Measurements from ENCODE around the gene DTX1. TPM values are rescaled to one million over a fixed set of nuclear protein-coding genes. Genes with fewer than 3 reads are reported as not detected.
"Not testable (repeated sequence)": the region's sequence is repeated elsewhere in the genome, so short reads cannot be mapped to it uniquely, and the experiment has no call there.

The DTX1 gene
- polyA plus RNA-seq, 1 experiment: 0.05 TPM

DNA sequence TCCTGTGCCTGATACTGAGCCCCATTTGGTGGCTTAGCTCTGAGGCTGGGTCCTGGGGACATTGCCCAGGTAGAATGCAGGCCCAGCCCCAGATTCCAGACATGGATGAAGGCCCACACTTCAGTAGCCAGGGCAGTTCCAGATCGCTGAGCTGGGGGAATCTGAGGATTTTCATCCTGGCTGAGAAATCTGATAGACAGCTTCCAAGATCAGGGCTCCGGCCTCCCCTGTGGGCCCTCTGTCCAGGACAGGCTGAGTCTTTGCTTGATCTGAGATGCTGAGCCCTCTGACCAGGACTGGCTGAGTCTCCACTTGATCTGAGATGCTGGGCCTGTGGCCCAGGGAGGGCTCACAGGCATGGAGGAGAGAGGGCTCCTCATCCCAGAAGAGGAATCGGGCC lies 82.3 kb downstream of the DTX1 start:
- POLR2A ChIA-PET: no interaction called here
- CTCF ChIA-PET: interaction anchor here (1.4 kb wide), 1 partner anchor 91 kb away, joined by 3 read pairs; no protein-coding TSS in a partner anchor
- Histone ChIP-seq H3K27me3 (ENCODE audit: control insufficient read depth, insufficient read depth, low read length) (peaks cover 9% of the 10 kb centered on the region), H3K9me3 (ENCODE audit: control insufficient read depth, insufficient read depth, low read length) (no peaks in the 10 kb centered on the region), H3K27ac (ENCODE audit: low read depth, low read length) (no peak overlapping the region), H3K4me3 (ENCODE audit: low read depth, low read length) (no peak overlapping the region)
- DNase-seq (ENCODE audit: low read depth, low spot score): no peak
- TF ChIP-seq, protein P1, sequence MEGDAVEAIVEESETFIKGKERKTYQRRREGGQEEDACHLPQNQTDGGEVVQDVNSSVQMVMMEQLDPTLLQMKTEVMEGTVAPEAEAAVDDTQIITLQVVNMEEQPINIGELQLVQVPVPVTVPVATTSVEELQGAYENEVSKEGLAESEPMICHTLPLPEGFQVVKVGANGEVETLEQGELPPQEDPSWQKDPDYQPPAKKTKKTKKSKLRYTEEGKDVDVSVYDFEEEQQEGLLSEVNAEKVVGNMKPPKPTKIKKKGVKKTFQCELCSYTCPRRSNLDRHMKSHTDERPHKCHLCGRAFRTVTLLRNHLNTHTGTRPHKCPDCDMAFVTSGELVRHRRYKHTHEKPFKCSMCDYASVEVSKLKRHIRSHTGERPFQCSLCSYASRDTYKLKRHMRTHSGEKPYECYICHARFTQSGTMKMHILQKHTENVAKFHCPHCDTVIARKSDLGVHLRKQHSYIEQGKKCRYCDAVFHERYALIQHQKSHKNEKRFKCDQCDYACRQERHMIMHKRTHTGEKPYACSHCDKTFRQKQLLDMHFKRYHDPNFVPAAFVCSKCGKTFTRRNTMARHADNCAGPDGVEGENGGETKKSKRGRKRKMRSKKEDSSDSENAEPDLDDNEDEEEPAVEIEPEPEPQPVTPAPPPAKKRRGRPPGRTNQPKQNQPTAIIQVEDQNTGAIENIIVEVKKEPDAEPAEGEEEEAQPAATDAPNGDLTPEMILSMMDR (IDR thresholded peaks at IDR 0.05; ENCODE audit: low read depth, low read length): no peak

DNA sequence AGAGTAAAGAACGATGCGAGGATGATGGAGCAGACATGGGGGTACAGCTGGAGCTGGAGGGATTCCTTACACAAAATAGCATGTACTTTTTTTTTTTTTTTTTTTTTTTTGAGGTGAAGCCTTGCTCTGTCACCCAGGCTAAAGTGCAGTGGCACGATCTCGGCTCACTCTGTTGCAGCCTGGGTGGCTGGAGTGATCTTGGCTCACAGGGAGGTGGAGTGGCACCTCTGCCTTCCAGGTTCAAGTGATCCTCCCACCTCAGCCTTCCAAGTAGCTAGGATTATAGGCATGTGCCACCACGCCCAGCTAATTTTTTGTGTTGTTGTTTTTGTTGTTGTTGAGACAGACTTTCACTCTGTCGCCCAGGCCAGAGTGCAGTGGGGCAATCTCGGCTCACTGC lies 84.2 kb downstream of the DTX1 start:
- H3K9me3 ChIP-seq (ENCODE audit: control insufficient read depth, insufficient read depth, low read length): no peaks in the 10 kb centered on the region
- POLR2A ChIA-PET: no interaction called here
- H3K27me3 ChIP-seq (ENCODE audit: control insufficient read depth, insufficient read depth, low read length): peaks cover 4% of the 10 kb centered on the region
- TF ChIP-seq, protein P1 (IDR thresholded peaks at IDR 0.05; ENCODE audit: low read depth, low read length): no peak
- DNase-seq (ENCODE audit: low read depth, low spot score): no peak
- CTCF ChIA-PET: interaction anchor here (0.7 kb wide), 1 partner anchor 43 kb away, joined by 5 read pairs; no protein-coding TSS in a partner anchor
- no peak overlapping the region for H3K27ac ChIP-seq (ENCODE audit: low read depth, low read length)
- no peak overlapping the region for H3K4me3 ChIP-seq (ENCODE audit: low read depth, low read length)

DNA sequence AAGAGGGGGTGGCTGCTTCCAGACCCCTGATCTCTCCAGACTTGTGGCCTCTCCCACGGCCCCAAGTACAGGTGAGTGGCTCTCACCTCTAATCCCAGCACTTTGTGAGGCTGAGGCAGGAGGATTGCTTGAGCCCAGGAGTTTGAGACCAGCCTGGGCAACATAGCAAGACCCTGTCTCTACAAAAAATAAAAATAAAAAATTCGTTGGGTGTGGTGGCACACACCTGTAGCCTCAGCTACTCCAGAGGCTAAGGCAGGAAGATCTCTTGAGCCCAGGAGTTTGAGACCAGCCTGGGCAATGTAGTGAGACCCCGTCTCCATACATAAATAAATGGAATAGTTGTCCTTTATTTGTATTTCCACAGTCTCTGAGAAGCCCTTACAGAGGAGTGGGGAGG lies 85.2 kb downstream of the DTX1 start:
- H3K27me3 ChIP-seq (ENCODE audit: control insufficient read depth, insufficient read depth, low read length); CTCF ChIA-PET; POLR2A ChIA-PET; H3K9me3 ChIP-seq (ENCODE audit: control insufficient read depth, insufficient read depth, low read length); H3K27ac ChIP-seq (ENCODE audit: low read depth, low read length); DNase-seq (ENCODE audit: low read depth, low spot score); H3K4me3 ChIP-seq (ENCODE audit: low read depth, low read length): not testable (repeated sequence)

DNA sequence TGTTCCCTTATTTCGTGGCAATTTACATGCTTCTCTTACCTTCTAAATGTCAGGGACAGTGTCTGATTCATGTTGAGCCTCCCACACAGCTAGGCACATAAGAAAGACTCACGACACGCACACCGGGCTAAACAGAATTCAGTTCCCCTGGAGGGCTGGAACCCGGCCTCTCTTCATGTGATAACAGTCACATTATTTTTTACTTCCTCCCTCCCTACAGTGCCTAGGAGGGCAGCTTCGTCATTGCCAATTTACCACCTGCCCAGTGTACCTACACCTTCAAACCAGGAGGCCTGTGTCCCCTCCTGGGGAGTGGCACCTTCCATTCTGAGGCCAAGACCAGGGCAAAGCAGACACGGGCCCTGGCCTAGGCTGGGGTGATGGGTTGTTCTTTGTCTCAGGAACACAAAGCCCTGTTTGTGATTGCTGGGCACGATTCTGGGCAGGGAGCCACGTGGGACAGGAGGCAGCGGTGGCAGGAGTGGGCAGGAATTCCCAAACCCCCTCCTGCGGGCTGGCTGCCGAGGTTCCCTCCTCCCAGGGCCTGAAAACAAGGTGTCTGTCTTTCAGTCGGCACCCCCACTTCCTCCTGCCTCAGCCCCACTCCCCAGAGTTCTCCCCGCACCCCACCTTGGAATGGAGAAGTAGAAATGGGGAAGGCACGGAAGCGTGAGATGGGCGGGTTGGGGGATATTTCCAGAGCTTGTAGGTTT lies 85.8 kb downstream of the DTX1 start:
- TF ChIP-seq, protein P1 (IDR thresholded peaks at IDR 0.05; ENCODE audit: low read depth, low read length): no peak
- H3K4me3 ChIP-seq (ENCODE audit: low read depth, low read length): no peak overlapping the region
- H3K27ac ChIP-seq (ENCODE audit: low read depth, low read length): no peak overlapping the region
- POLR2A ChIA-PET: interaction anchor here (0.6 to 0.7 kb wide), 2 partner anchors 32 to 149 kb away, joined by 3 to 4 read pairs; no protein-coding TSS in a partner anchor
- DNase-seq (ENCODE audit: low read depth, low spot score): no peak
- peaks cover 7% of the 10 kb centered on the region for H3K27me3 ChIP-seq (ENCODE audit: control insufficient read depth, insufficient read depth, low read length)
- CTCF ChIA-PET: no interaction called here
- no peaks in the 10 kb centered on the region for H3K9me3 ChIP-seq (ENCODE audit: control insufficient read depth, insufficient read depth, low read length)

DNA sequence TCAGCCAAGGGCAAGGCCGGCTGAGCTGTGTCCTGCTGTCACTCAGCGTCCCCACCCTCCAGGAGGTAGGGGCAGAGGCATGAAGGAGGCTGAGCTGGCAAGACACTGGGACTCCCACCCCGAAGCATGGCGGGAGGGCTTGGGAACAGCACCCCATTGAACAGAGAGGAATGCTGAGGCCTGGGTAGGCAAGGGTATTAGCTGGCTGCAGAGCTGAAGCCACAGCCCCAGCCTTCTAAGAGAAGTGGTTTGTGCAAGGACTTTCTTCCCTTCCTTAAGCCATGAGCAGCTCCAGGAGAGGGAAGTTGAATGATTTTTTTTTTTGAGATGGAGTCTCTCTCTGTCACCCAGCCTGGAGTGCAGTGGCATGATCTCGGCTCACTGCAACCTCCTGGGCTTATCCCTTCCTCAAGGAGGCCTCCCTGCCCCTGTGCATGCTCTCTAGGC lies 86.4 kb downstream of the DTX1 start:
- no peak overlapping the region for H3K4me3 ChIP-seq (ENCODE audit: low read depth, low read length)
- TF ChIP-seq, protein P1 (IDR thresholded peaks at IDR 0.05; ENCODE audit: low read depth, low read length): no peak
- ChIA-PET CTCF (no interaction called here), POLR2A (interaction anchor here (0.6 to 0.7 kb wide), 2 partner anchors 31 to 149 kb away, joined by 3 to 4 read pairs; no protein-coding TSS in a partner anchor)
- H3K27me3 ChIP-seq (ENCODE audit: control insufficient read depth, insufficient read depth, low read length): peaks cover 7% of the 10 kb centered on the region
- H3K9me3 ChIP-seq (ENCODE audit: control insufficient read depth, insufficient read depth, low read length): no peaks in the 10 kb centered on the region
- no peak overlapping the region for H3K27ac ChIP-seq (ENCODE audit: low read depth, low read length)
- DNase-seq (ENCODE audit: low read depth, low spot score): no peak
